ENCODE results near the gene SPDEF. TPM values are rescaled to one million over a fixed set of nuclear protein-coding genes. Genes with fewer than 3 reads are reported as not detected.

SPDEF gene
- total RNA-seq, 4 donors from 2014 or later: not detected

DNA sequence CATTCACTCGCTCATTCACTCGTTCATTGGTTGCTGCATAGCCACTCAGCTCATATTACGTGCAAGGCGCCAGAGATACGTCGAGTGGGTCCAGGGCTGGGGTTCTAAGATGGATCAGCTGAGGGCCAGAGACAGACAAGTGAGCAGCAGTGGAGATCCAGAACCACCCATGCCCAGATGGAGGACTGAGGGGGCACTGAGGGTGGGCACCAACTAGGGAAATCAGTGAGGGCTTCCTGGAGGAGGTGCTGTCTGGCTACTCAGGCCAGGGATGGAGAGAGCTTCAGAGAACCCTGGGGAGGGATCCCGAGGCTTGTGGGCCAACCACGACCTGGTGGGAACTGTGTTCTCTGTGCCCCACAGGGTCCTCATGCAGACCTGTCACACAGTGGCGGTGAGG, 364 bp upstream of the SPDEF start:
- H3K9me3 ChIP-seq: peaks cover 0 to 11% (median 0%) of the 10 kb centered on the region in 4 donors
- no peak for DNase-seq (ENCODE audit: low spot score in 2 of 2)
- no peak overlapping the region for H3K27ac ChIP-seq
- H3K36me3 ChIP-seq: no peaks in the 10 kb centered on the region
- no peaks in the 10 kb centered on the region for H3K27me3 ChIP-seq
- 83 to 85% methylated on average over 8 of the region's 9 CpGs for WGBS, 2 donors
- TF ChIP-seq, protein P1, sequence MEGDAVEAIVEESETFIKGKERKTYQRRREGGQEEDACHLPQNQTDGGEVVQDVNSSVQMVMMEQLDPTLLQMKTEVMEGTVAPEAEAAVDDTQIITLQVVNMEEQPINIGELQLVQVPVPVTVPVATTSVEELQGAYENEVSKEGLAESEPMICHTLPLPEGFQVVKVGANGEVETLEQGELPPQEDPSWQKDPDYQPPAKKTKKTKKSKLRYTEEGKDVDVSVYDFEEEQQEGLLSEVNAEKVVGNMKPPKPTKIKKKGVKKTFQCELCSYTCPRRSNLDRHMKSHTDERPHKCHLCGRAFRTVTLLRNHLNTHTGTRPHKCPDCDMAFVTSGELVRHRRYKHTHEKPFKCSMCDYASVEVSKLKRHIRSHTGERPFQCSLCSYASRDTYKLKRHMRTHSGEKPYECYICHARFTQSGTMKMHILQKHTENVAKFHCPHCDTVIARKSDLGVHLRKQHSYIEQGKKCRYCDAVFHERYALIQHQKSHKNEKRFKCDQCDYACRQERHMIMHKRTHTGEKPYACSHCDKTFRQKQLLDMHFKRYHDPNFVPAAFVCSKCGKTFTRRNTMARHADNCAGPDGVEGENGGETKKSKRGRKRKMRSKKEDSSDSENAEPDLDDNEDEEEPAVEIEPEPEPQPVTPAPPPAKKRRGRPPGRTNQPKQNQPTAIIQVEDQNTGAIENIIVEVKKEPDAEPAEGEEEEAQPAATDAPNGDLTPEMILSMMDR (IDR thresholded peaks at IDR 0.05): no peak
- TF ChIP-seq EP300 (IDR thresholded peaks at IDR 0.05) (no peak), POLR2A (IDR thresholded peaks at IDR 0.05) (no peak)
- H3K4me1 ChIP-seq: no peaks in the 10 kb centered on the region
- no peak overlapping the region for H3K4me3 ChIP-seq

DNA sequence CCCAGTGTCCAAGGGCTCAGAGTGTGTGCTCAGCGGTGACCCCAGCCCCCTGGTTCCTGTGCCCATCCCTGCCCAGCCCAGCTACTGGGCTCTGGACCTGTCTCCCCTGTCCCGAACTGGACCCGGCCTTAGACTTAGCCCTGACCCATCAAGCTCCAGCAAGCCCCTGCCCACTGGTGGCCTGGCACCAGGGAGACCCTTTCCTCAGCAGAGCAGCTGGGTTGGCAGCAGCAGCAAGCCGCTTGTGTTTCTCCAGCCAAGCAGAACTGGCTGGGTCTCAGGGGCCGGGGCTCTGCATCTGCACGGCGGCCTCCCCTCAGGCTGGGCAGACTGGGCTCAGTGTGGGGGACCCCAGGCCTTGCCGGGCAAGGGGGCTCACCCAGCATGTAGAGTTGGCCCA, 801 bp downstream of the SPDEF start:
- H3K36me3 ChIP-seq: no peaks in the 10 kb centered on the region
- H3K4me3 ChIP-seq: no peak overlapping the region
- WGBS, 2 donors: 92 to 94% methylated on average over 4 to 8 of the region's 8 CpGs
- H3K4me1 ChIP-seq: no peaks in the 10 kb centered on the region
- no peak overlapping the region for H3K27ac ChIP-seq
- peaks cover 0 to 11% (median 0%) of the 10 kb centered on the region in 4 donors for H3K9me3 ChIP-seq
- no peaks in the 10 kb centered on the region for H3K27me3 ChIP-seq
- DNase-seq (ENCODE audit: low spot score in 2 of 2): no peak
- TF ChIP-seq POLR2A (IDR thresholded peaks at IDR 0.05) (no peak), EP300 (IDR thresholded peaks at IDR 0.05) (no peak)
- TF ChIP-seq, protein P1 (IDR thresholded peaks at IDR 0.05): no peak

DNA sequence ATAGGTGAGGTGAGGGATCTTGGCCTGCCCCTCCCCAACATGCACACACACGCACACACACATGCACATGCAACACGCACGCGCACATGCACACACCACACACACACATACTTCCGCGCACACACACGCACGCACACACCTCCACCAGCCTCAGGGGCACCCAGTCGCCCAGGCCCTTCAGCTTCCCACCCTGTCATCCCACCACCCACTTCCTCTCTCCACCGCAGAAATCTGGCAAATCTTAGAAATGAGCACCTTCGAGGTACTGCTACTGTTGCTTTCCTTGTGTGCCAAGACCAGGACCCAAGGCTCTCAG, 1.2 kb downstream of the SPDEF start:
- Histone ChIP-seq H3K36me3 (no peaks in the 10 kb centered on the region), H3K4me1 (no peaks in the 10 kb centered on the region), H3K4me3 (no peak overlapping the region), H3K27me3 (no peaks in the 10 kb centered on the region), H3K27ac (no peak overlapping the region), H3K9me3 (peaks cover 0 to 11% (median 0%) of the 10 kb centered on the region in 4 donors)
- 90% methylated on average over 11 of the region's 11 CpGs for WGBS, 2 donors
- no peak for DNase-seq (ENCODE audit: low spot score in 2 of 2)
- TF ChIP-seq EP300 (IDR thresholded peaks at IDR 0.05): no peak

DNA sequence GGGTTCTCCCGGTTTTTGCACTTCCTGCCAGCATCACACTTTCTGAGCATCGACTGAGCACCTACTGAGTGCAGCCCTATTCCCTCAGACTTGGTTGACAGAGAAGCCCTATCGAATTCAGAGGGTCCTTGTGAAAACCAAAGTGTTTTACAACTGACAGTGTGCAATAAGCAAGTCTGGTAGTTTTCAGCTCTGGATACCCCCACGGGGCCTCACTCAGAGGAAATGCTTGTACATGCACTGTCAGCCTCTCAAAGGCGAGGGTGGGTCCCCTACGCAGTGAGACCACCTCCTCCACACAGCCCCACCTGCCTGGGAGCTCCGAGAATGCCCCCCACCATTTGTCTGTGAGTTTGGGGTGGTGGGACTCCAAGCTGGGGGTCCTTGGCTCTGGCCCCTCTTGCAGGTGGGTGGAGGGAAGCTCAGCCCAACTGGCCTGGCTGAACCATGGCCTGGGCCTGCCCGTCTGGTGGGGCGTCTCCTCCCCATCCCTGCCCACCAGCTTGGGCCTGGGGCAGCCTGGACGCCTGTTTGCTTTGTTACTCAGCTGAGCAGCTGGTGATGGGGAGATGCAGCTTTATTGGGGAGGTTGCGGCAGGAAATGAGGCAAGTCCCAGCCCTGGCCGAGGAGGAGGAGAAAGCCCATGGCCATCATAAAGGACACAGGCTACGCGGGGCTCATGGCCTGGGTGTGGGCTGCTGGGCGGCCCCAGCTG, 1.7 kb downstream of the SPDEF start:
- H3K4me3 ChIP-seq: no peak overlapping the region
- no peak overlapping the region for H3K27ac ChIP-seq
- no peaks in the 10 kb centered on the region for H3K4me1 ChIP-seq
- TF ChIP-seq POLR2A (IDR thresholded peaks at IDR 0.05) (no peak), EP300 (IDR thresholded peaks at IDR 0.05) (no peak)
- TF ChIP-seq, protein P1 (IDR thresholded peaks at IDR 0.05): no peak
- H3K9me3 ChIP-seq: peaks cover 0 to 11% (median 0%) of the 10 kb centered on the region in 4 donors
- DNase-seq (ENCODE audit: low spot score in 2 of 2): no peak
- no peaks in the 10 kb centered on the region for H3K36me3 ChIP-seq
- no peaks in the 10 kb centered on the region for H3K27me3 ChIP-seq
- WGBS, 2 donors: 39 to 46% methylated on average over 14 to 15 of the region's 15 CpGs

DNA sequence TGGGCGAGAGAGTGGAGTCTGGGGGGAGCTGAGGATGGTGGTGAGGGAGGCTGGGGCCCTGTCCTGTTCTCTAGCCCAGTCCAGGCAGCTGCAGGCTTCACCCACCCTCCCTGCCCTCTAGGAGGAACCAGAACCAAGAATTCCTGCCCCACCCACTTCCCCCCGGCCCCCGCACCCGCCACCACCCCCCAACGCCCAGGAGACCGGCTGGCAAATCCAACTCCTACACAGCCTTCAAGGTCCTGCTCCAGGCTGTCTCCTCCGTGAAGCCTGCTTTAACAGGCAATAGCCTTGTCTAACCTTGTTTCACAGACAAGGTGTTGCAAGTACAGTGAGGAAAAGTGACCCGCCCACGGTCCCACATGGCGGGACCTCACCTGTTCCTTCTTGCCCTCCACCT, 2.4 kb downstream of the SPDEF start:
- 68 to 76% methylated on average over 10 of the region's 10 CpGs for WGBS, 2 donors
- H3K27me3 ChIP-seq: no peaks in the 10 kb centered on the region
- H3K9me3 ChIP-seq: peaks cover 0 to 9% (median 0%) of the 10 kb centered on the region in 4 donors
- no peak overlapping the region for H3K27ac ChIP-seq
- H3K4me3 ChIP-seq: no peak overlapping the region
- no peaks in the 10 kb centered on the region for H3K36me3 ChIP-seq
- no peak for DNase-seq (ENCODE audit: low spot score in 2 of 2)
- H3K4me1 ChIP-seq: no peaks in the 10 kb centered on the region
- TF ChIP-seq, protein P1 (IDR thresholded peaks at IDR 0.05): no peak
- TF ChIP-seq POLR2A (IDR thresholded peaks at IDR 0.05) (no peak), EP300 (IDR thresholded peaks at IDR 0.05) (no peak)
